GM12892 (cell line): ENCODE results near the gene ANO2.
"Not testable (repeated sequence)": the region's sequence is repeated elsewhere in the genome, so short reads cannot be mapped to it uniquely, and the experiment has no call there.

Experiments used
- DNase-seq: peaks from one replicate; pipeline ENCODE4 v3.0.0; 2011; ENCODE audit not compliant: insufficient read length
- FAIRE-seq: peaks from 2 replicates; lab custom pipeline; 2011; peaks lifted over from hg19 to GRCh38; lab: Jason Lieb, UNC
- POLR2A ChIP-seq: IDR thresholded peaks from 2 replicates; pipeline ENCODE4 v1.6.1; 2011; ENCODE audit warnings: low read depth, low read length, control low read depth
- POLR2AphosphoS5 ChIP-seq: IDR thresholded peaks from 2 replicates; pipeline ENCODE4 v1.6.1; 2011; ENCODE audit warnings: low read depth, low read length, control low read depth
- TAF1 ChIP-seq: IDR thresholded peaks from 2 replicates; pipeline ENCODE4 v1.6.1; 2011; ENCODE audit warnings: low read depth, mild to moderate bottlenecking, control low read depth, low read length, borderline replicate concordance

Gene ANO2

GRCh38 chr12:5898874-5899273, 46.2 kb downstream of the ANO2 start:
- no peak for DNase-seq
- TF ChIP-seq POLR2AphosphoS5 (no peak), POLR2A (no peak), TAF1 (no peak)
- no peak for FAIRE-seq

- DNase-seq = no peak
Measured at GRCh38 chr12:5889381-5890047, 55.5 kb downstream of the ANO2 start.

GRCh38 chr12:5888816-5889315, 56.2 kb downstream of the ANO2 start:
- TF ChIP-seq POLR2AphosphoS5 (no peak), TAF1 (no peak), POLR2A (no peak)
- no peak for FAIRE-seq
- DNase-seq = no peak

More at GRCh38 chr12:5889381-5890047, 55.5 kb downstream of the ANO2 start:
- FAIRE-seq = no peak
- TF ChIP-seq TAF1 (no peak), POLR2AphosphoS5 (no peak)

- DNase-seq, FAIRE-seq: not testable (repeated sequence)
Measured at GRCh38 chr12:5887819-5888218, 57.2 kb downstream of the ANO2 start.

- no peak for TF ChIP-seq POLR2AphosphoS5
- no peak for TF ChIP-seq TAF1
- TF ChIP-seq POLR2A = no peak
- DNase-seq = no peak
- no peak for FAIRE-seq
Measured at GRCh38 chr12:5884866-5885265, 60.2 kb downstream of the ANO2 start.

- no peak for TF ChIP-seq POLR2AphosphoS5
- no peak for TF ChIP-seq POLR2A
- no peak for TF ChIP-seq TAF1
- FAIRE-seq (no peak), DNase-seq (no peak)
Measured at GRCh38 chr12:5884285-5884684, 60.8 kb downstream of the ANO2 start.

- TF ChIP-seq TAF1 (no peak), POLR2A (no peak), POLR2AphosphoS5 (no peak)
- FAIRE-seq = no peak
- DNase-seq = no peak
Measured at GRCh38 chr12:5882511-5883190, 62.4 kb downstream of the ANO2 start.

- TF ChIP-seq POLR2A (no peak), TAF1 (no peak)
- FAIRE-seq = no peak
- no peak for DNase-seq
Measured at GRCh38 chr12:5881666-5882065, 63.4 kb downstream of the ANO2 start.

GRCh38 chr12:5881101-5881606, 63.9 kb downstream of the ANO2 start:
- TF ChIP-seq POLR2A (no peak), TAF1 (no peak), POLR2AphosphoS5 (no peak)
- no peak for FAIRE-seq

GRCh38 chr12:5875851-5876250, 69.2 kb downstream of the ANO2 start:
- no peak for FAIRE-seq
- DNase-seq = no peak
- TF ChIP-seq POLR2AphosphoS5 = no peak
- TF ChIP-seq POLR2A = no peak
- TF ChIP-seq TAF1 = no peak

More at GRCh38 chr12:5881101-5881606, 63.9 kb downstream of the ANO2 start:
- DNase-seq = no peak

- DNase-seq (no peak), FAIRE-seq (no peak)
- TF ChIP-seq POLR2AphosphoS5 (no peak), TAF1 (no peak), POLR2A (no peak)
Measured at GRCh38 chr12:5874514-5874913, 70.5 kb downstream of the ANO2 start.
